HG03575 (cell line): ENCODE data around the gene PPFIA4.

Source experiments
- ATAC-seq: cut with Tn5 transposase; IDR thresholded peaks from one replicate; pipeline ENCODE4 v1.9.1; 2021; ENCODE audit not compliant: unreplicated experiment, insufficient number of reproducible peaks, low FRiP score; ENCODE audit errors: extremely low read depth

PPFIA4 gene

DNA sequence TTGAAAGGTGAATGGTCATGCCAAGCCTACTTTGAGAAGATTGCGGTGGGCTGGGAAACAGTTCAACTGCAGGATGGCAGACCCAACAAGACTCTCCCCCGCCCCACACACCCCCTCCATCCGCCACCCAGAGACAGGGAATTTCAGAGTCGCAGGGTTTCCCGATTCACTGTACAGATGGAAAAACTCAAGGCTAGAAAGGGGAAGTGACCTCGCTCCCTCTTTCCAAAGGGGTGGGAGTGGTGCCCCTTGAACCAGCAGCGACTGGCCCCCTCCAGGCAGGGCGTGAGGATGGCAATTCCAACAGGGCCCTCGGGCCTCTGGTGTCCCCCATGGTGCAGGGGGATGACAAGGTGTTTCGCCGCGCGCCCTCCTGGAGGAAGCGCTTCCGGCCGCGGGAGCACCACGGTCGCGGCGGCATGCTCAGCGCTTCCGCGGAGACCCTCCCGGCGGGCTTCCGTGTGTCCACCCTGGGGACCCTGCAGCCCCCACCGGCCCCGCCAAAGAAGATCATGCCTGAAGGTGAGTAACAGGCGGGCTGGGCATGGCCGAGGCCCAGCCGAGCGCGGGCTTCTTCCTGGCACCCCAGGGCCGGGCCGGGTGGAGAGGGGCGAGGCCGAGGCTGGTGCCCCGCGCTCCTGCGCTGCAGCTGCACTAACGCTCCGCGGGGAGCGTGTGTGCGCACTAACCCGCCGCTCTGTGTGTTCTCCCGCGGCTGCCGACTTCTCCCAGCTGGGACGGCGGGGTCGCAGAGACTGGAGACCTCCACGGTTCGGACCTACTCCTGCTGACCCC is 49.1 kb downstream of the PPFIA4 start:
- no peak for ATAC-seq

DNA sequence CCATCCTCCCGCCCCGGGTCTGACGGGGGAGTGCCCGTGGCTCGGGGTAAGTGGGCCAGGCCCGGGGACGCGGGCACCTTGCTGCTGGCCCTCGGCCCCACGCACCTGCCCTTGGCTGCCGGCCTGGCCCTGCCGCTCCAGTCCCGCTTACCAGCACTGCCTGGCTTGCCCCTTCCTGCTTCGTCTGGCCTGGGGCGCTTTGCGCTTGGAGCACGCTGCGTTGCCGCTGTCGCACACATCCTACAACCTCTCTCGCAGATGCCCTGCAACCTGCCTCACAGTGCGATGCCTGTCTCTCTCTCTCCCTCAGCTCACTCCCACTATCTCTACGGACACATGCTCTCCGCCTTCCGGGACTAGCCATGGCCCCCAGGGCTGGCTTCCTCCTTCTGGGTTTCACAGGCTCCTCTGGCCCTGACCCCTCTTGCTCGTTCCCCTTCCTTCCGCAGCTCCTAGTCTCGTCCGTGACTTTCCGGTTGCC is 49.8 kb downstream of the PPFIA4 start:
- no peak for ATAC-seq

DNA sequence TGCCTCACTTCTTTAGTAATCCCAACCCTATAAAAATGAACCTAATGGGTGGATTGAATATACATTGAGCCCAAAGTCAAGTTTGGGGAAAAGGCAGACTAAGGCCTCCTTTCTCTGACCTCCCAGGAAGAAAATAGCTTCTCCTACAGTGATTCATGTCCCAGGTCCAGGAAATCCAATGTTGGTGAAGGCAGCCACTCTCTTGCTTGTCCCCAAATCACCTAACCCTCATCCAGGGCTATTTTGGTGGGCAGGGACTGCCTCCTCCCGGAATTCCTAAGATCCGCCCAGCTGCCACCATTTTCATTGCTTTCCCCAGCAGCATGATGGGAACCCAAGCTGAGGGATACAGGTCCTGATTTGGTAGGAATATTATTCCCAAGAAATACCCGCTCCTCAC is 51.1 kb downstream of the PPFIA4 start:
- ATAC-seq: no peak

DNA sequence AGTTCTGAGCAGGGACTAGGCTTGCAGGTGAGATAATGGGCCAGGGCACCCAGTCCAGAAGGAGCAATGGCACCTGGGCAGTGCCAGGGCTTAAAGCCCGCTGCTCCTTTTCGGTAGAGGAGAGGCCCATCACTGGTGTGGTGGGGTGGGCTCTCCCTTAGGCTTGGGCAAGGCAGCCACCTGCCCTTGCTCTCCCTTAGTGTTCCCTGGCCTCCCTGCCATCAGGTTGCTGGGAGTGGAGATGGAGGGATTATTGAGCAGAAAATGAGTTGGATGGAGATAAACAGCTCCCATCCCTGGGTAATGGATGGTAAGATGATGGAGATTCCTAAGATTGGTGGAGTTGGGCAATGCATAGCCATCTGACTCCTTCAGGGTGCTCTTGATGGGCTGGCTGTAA is 51.7 kb downstream of the PPFIA4 start:
- no peak for ATAC-seq

DNA sequence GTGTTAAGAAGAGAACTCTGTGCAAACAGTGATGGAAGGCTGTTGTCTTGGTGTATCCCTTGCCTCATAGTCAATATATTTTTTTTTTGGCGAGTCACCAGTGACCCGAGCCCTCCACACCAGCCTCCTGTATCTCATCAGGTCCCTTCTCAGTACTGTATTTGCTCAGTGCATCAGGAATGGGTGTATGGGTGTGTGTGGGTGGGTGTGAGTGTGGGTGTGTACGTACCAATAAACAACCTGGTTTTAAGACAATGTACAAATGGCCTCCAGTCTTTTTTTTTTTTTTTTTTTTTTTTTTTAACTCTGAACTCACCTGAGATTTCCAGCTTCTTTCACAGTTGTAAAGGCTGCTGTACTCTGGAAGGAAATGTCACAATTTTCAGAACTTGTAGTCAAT is 52.2 kb downstream of the PPFIA4 start:
- no peak for ATAC-seq

DNA sequence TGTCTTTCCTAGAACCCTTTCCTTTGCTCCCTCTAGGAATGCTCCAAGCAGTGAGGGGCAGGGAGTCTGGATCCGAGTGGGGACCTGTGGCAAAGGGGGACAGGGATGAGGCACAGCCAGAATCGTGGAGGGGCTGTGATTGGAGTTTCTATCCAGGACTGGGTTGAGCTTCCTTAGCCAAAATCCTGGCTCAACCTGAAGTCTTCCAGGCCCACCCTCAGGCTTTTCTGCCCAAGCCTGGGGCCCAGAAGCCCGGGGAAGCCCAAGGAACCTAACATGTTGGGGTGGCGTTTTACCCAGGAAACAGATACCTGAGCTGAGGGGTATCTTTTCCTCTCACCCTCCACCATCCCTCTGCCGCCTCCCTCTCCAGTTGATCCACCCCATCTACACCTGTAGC is 54.2 kb downstream of the PPFIA4 start:
- ATAC-seq: no peak

DNA sequence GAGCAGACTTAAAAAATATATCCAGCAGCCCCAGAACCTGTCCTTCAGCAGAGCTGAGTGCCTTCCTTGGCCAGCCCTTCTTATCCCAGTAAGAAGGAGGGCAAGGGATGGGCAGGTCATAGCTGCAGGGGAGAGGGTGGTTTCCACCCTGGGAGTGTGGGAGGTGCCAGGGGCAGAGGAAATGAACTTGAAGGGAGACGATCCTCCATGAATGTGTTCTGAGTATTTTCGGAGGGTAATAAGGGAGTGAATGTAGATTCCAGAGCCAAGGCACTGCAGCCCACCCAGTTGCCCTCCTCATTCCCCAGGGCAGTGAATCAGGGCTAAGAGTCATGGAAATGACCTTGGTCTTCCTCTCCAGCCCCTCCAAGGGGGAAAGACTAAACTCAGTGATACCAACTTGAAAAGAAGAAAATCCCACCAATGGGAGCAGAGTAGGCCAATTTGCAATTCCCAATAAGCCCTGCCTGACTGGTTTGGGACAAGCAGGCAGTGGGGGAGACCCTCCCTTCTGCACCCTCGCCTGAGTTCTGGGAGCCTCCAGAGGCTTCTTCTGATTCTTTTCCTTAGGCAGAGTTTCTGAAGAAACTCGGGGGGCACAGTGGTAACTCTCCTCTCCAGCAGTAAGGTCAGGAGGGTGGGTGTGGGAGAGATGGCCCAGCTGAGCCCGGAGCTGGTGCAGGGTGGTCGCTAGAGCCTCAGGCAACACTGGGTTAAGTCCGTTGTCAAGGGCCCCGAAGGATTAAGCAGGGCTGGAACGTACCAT is 55.4 kb downstream of the PPFIA4 start:
- no peak for ATAC-seq

DNA sequence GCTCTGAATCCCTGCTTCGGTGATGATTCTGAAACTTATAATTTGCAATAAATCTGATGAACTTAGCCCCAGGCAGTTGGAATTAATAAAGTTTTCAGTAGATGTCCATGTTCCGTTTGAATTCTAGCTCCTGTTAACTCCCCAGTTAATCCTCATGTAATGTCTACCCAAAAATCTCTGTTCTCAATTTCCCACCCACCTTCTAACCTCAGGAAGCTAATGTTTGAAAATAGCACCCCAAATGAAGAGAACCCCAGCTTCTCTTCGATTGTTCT is 55.9 kb downstream of the PPFIA4 start:
- no peak for ATAC-seq

DNA sequence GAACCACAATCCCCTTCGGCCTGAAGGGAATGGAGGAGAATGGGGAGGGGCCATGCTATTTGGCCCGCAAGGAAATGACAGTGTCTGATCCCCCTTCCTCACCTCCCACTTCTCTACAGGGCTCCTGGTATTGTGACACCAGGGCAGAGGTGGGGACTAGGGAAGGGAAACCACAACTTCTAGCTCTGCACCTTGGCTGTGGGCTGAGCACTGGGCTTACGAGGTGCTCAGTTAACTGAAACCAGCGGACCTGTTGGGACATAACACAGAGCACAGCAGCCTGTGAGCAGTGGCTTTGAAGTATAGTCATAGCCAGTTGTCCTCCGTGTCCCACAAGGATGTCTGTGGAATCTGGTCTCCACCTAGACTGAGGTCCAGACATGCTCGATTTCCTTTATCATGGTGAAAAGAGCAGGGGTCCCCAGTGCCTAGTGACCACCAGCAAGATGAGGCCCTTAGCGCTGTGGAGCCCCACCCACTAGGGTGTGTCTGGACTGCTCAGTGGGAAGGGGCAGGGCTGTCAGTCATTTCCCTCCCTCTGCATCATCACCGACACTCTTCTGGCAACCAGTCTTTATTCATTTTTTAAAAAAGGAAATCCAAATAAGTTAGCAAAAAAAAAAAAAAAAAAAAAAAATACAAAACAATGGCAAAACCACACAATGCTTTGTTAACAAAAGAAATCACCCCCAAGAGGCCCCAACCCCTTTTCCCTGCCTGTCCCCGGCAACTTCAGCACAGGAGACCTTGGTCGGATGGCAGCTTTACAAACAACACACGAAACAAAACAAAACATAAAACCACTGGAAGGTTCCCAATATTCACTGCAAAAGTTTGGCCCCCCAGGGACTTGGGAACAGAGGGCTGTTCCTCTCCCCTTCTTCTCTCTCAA is 56.5 kb downstream of the PPFIA4 start:
- ATAC-seq: no peak

DNA sequence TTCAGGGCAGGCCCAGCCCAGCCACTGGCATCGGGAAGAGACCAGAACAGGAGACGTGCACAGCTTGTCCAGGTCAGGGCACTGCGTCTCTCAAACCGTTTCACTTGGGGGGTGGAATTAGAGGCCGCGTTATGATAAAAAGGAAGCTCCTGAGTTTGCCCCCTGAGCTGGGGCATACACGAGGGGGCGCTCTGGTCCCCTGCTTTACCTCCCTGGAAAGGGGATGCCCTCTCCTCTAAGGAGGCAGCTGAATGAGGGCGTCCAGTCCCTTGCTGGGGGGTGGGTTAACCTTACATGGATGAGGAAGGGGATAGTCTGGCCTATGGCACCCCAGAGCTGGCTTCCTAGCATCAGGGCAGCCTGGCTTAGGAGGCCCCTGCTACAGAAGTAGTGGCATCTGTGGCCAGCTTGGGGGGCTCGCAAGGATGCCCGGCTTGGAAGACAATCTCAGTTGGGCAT is 57.2 kb downstream of the PPFIA4 start:
- no peak for ATAC-seq

DNA sequence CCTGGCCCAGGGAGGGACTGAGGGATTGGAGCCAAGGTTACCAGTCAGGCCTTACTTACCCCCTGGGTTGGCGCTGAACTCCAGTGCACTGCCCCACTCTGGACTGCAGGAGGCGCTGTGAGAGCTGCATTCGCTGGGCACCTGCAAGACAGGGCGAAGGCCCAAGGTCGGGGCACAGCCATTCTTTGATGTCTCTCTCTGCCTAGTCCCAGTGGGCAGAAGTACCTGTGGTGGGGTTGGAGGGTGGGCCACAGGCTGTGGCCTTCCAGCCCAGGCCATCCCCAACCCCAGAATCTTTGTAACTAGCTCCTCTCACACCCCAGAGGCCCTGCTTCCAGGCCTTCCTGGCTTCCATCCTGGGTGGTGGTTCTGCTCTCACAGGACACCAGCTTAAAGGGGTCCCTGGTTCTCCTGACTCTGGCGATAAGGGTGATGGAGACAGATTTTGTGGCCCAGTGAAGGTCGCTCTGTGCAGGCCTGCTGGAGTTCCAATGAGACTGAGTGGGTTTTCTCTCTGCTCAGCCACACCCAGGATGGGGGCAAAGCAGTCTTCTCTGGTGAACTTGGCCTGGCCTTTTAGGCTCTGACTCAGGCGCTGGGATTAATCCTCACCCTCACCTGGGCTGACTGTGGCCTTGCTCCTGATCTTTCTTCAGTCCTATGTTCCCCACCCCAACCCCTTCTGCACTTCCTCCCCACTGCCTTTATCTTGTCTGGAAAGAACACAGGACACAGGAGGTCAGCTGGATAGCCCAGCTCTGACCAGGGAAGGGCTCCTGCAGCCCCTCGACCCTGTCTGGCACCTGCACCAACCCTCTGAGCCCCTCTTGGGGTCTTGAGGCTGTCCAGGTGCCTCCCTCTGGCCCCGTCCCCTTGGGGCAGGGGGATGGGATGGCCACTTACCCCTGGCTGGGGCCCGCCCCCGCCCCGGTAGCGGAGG is 58.6 kb downstream of the PPFIA4 start:
- no peak for ATAC-seq

DNA sequence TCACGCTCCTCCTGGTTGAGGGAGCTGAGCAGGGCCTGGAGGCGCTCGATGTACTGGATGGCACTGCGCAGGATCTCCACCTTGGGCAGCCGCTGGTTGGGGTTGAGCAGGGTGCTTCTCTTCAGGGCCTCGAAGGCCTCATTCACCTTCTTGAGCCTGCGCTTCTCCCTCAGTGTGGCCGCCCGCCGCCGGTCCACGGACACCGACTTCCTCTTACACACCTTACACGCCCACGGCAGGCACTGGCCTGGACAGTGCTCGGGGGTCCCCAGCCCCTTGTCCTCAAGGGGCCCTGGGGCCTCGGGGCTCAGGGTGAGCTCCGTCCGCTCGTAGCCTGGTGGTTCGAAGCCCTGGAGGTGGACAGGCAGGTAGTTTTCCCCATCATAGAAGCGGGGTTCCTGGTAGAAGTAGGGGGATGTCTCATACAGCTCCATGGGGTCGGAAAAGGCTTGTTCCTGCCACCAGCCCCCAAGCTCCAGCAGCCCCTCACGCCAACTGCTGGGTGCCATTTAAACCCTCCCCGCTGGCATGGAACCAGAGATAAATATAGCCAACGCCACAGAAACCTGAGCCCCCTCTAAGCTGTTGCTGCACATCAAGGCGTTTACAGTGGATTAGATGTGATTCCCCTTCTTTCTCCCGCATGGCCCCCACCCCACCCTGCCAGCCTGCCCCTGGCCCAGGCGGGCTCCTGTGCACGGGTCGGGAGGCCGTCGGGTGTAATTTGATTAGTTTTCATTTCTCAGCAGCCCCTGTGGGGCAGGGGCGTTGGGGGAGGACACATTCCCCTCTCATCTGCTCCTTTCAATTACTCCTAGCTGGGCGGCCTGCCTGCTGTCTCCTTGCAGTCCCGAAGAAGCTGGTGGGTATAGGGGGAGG is 59.5 kb downstream of the PPFIA4 start, which contains the start of gene MYOG:
Gene MYOG (minus strand): TSS at position 485 of the 879 bp plus-strand sequence. CDS start 51 bp downstream, at position 434.
- ATAC-seq: no peak

DNA sequence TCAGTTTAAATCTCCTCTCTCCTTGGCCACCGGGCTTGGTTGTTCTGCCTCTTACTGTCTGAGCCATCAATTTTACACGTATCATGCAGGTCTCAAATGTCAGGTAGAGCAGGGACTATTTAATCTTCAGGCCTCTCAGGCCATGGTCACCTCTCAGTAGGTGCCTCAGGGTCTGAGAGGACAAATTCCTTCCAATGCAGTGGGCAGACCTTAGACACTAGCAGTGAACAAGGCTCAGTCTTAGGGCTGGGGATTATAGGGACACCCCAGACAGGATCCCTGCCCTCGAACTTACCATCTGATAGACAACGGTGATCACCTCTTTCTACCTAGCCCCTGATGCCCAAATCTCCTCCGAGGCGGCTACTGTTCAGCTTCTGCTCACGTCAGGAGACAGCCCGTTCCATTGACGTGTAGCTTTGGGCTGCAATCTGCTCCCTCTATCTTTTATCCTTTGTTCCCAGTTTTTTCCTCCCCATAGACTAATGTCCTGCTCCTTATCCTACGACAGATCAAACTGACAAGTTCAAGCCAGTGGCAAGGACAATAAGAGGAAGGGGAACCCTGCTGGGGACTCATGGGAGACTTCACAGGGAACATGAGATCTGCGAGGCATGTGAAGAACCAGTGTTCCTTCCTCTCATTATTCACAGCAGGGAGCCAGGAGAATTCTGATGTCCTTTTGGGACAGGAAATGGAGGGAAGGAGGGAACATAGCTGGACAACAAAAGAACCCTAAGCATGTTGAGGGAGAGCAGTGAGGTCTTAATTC is 60.9 kb downstream of the PPFIA4 start:
- ATAC-seq: no peak

DNA sequence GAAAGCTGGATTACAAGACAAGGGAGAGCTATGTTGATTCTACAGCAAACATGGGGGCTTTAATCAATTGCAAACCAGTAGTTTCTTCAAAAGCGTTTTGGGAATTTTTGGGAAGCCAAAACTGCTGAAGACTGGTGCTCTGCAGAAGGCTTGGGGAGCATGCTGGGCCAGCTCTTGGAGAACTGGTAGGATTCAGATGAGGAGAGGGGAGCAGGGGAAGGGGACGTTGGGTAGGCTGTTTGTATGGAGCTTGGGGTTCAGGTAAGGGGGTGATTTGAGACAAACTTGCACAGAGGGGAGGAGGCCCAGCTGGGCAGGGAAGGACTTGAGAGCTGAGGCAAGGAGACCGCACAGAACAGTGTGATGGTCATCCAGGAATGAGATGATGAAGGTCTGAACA is 62.1 kb downstream of the PPFIA4 start:
- ATAC-seq: no peak

DNA sequence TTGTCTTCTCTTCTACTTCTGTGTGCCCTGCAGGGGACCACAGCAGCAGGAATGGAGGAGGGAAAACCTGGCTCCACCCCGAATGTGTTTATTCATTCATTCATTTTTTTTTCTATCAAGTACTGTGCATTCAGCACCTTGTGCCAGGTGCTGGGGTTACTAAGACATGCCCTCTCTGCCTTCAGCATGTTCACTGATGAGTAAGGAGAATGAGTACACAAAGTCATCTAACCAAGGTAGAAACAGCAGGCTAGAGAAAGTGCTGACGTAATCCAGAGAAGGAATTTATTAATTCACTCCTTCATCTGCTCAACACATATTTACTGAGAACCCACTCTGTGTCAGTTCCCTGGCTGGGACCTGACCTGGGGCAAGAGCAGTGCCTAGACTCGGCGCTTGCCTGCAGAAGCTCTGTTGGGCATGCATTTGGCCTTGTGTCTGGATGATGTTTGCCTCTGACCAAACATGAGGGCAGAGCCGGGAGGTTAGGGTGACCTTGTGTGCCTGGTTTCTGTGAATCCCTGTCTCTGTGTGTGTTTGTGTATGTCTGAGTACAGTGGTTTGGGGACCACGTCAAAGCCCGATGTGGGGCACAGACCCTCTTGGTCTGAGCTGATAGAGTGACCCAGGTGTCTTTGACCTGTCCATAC is 62.8 kb downstream of the PPFIA4 start:
- no peak for ATAC-seq

DNA sequence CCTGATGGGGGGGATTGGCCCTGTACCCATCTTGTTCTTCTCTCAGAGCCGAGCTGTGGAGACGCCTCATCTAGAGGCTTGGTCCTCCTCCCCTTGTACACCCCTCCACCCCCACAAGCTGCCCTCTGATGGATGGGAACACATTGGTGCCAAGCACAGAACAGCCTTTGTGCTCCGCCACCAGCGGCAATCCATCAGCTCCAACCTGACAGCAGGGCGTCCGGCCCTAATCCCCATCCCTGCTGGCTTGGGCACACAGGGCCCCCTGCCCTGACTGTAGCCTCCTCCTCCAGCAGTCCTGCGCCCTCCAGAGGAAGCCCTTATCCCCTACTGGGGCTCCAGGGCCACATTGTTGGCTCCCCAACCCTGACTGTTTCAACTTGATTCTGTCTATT is 63.4 kb downstream of the PPFIA4 start:
- ATAC-seq: no peak
